ENCODE data around the gene NWD2.

Gene NWD2

GRCh38 chr4:37455301-37456131 lies 211.0 kb downstream of the NWD2 start (continued):
- no peak for TF ChIP-seq ZBTB44 (tag by site-specific recombination; IDR thresholded peaks at IDR 0.05)
- TF ChIP-seq TRIM28 (IDR thresholded peaks at IDR 0.05; ENCODE audit: borderline replicate concordance, low read length), result no peak
- no peak for TF ChIP-seq AEBP2 (tag by site-specific recombination; IDR thresholded peaks at IDR 0.05; ENCODE audit: borderline replicate concordance)

- no peak overlapping the region for H3K27ac ChIP-seq (ENCODE audit: extremely low read depth, low read depth, low read length)
- TF ChIP-seq ZNF558 (tag by site-specific recombination; IDR thresholded peaks at IDR 0.05), result no peak
- no peak for TF ChIP-seq ZNF548 (tag by site-specific recombination; IDR thresholded peaks at IDR 0.05)
- no peak for TF ChIP-seq ZNF792 (tag by site-specific recombination; IDR thresholded peaks at IDR 0.05)
- no peak for TF ChIP-seq ZBTB17 (tag by site-specific recombination; IDR thresholded peaks at IDR 0.05)
- TF ChIP-seq ZNF311 (tag by site-specific recombination; IDR thresholded peaks at IDR 0.05; ENCODE audit: borderline replicate concordance), result no peak
- TF ChIP-seq ZNF366 (tag by site-specific recombination; conservative IDR thresholded peaks at IDR 0.05), result no peak
- no peak for TF ChIP-seq ZBTB10 (tag by site-specific recombination; IDR thresholded peaks at IDR 0.05)
- no peak for TF ChIP-seq ZNF426 (tag by site-specific recombination; IDR thresholded peaks at IDR 0.05)
- TF ChIP-seq REPIN1 (tag by site-specific recombination; IDR thresholded peaks at IDR 0.05; ENCODE audit: low read depth), result no peak
- no peak for TF ChIP-seq ZSCAN4 (tag by site-specific recombination; IDR thresholded peaks at IDR 0.05)
- TF ChIP-seq ZNF530 (tag by site-specific recombination; IDR thresholded peaks at IDR 0.05; ENCODE audit: low read depth), result no peak
- TF ChIP-seq ZNF626 (tag by site-specific recombination; IDR thresholded peaks at IDR 0.05), result no peak
- TF ChIP-seq ZNF701 (tag by site-specific recombination; IDR thresholded peaks at IDR 0.05), result no peak
- TF ChIP-seq GFI1B (tag by site-specific recombination; IDR thresholded peaks at IDR 0.05), result no peak
- TF ChIP-seq ZNF76 (tag by site-specific recombination; IDR thresholded peaks at IDR 0.05; ENCODE audit: borderline replicate concordance, low read depth), result no peak
- no peak for TF ChIP-seq ZNF157 (tag by site-specific recombination; IDR thresholded peaks at IDR 0.05)
- no peak for TF ChIP-seq ZNF658 (tag by site-specific recombination; IDR thresholded peaks at IDR 0.05)
- TF ChIP-seq ZNF37A (tag by site-specific recombination; IDR thresholded peaks at IDR 0.05), result no peak
- no peaks in the 10 kb centered on the region for H3K4me1 ChIP-seq (ENCODE audit: control insufficient read depth, insufficient read depth, low read length)
- ChIA-PET CTCF (no interaction called here), POLR2A (no interaction called here)
- no peaks in the 10 kb centered on the region for H3K9me3 ChIP-seq (ENCODE audit: control insufficient read depth, insufficient read depth, low read depth, low read length)
- H3K36me3 ChIP-seq (ENCODE audit: control insufficient read depth in 2 of 2, insufficient read depth in 1 of 2, low read length in 2 of 2), result no peaks in the 10 kb centered on the region
- no peak overlapping the region for H3K4me3 ChIP-seq (ENCODE audit: low read depth, low read length)
Measured at GRCh38 chr4:37461801-37462200, 217.3 kb downstream of the NWD2 start.
